Measurements from ENCODE around the gene C1orf105.
"Not testable (repeated sequence)": the region's sequence is repeated elsewhere in the genome, so short reads cannot be mapped to it uniquely, and the experiment has no call there.

Gene C1orf105

GRCh38 chr1:172429331-172430127 is 9.0 kb downstream of the C1orf105 start:
- no peak for DNase-seq

GRCh38 chr1:172430128-172430454 is 9.6 kb downstream of the C1orf105 start:
- DNase-seq = no peak

- no peak for DNase-seq
Observed at GRCh38 chr1:172431204-172431603, 10.7 kb downstream of the C1orf105 start.

- no peak for DNase-seq
Observed at GRCh38 chr1:172431721-172432192, 11.3 kb downstream of the C1orf105 start.

GRCh38 chr1:172437183-172437582 is 16.7 kb downstream of the C1orf105 start:
- not testable (repeated sequence) for DNase-seq

GRCh38 chr1:172442404-172442803 is 21.9 kb downstream of the C1orf105 start:
- no peak for DNase-seq

- DNase-seq = no peak
Observed at GRCh38 chr1:172442843-172443565, 22.5 kb downstream of the C1orf105 start.

- peak; percentile 89 to 92 for DNase-seq
Observed at GRCh38 chr1:172443666-172444453, 23.4 kb downstream of the C1orf105 start, which contains the start of gene PIGC. TSS of gene PIGC (minus strand) at chr1:172444069. CDS start at chr1:172442622, 1,447 bp downstream.

- no peak for DNase-seq
Observed at GRCh38 chr1:172446547-172446946, 26.1 kb downstream of the C1orf105 start.

- no peak for DNase-seq
Observed at GRCh38 chr1:172447641-172448040, 27.2 kb downstream of the C1orf105 start.

- DNase-seq = no peak
Observed at GRCh38 chr1:172448995-172449584, 28.6 kb downstream of the C1orf105 start.

- peak; percentile 25 to 36 for DNase-seq
Observed at GRCh38 chr1:172449585-172450523, 29.4 kb downstream of the C1orf105 start.

GRCh38 chr1:172450524-172450885 is 30.0 kb downstream of the C1orf105 start:
- no peak for DNase-seq

GRCh38 chr1:172451002-172451443 is 30.5 kb downstream of the C1orf105 start:
- DNase-seq = no peak

GRCh38 chr1:172452536-172453152 is 32.2 kb downstream of the C1orf105 start:
- no peak for DNase-seq

- no peak for DNase-seq
Observed at GRCh38 chr1:172453153-172453545, 32.7 kb downstream of the C1orf105 start.

GRCh38 chr1:172453607-172454006 is 33.1 kb downstream of the C1orf105 start:
- no peak for DNase-seq

GRCh38 chr1:172455451-172455850 is 35.0 kb downstream of the C1orf105 start:
- no peak for DNase-seq

- no peak for DNase-seq
Observed at GRCh38 chr1:172456344-172456769, 35.9 kb downstream of the C1orf105 start.

GRCh38 chr1:172457479-172458130 is 37.1 kb downstream of the C1orf105 start:
- no peak for DNase-seq

- DNase-seq = no peak
Observed at GRCh38 chr1:172460177-172460576, 39.7 kb downstream of the C1orf105 start.
